HL-60 (cell line): ENCODE measurements around the gene NPAS2.

Experiments used
- DNase-seq, 2 experiments: peaks; one replicate each; pipeline ENCODE4 v3.0.0-alpha.2; 2010 to 2020; ENCODE audit warnings: low read depth in 1 of 2, low spot score in 1 of 2
- H3K27ac ChIP-seq: fragments of 250-450 bp; sonication (Bioruptor Pico); replicated peaks from 2 replicates; pipeline ENCODE4 v1.5.1; 2020; ENCODE audit warnings: mild to moderate bottlenecking, moderate library complexity
- H3K27me3 ChIP-seq: fragments of 250-450 bp; sonication (Bioruptor Pico); 2 replicates; pipeline ENCODE4 v1.5.1; 2021; ENCODE audit warnings: mild to moderate bottlenecking, moderate library complexity; ENCODE audit not compliant: insufficient read depth, poor library complexity, severe bottlenecking
- H3K4me3 ChIP-seq: replicated peaks from 2 replicates; pipeline ENCODE4 v1.5.1; 2011; ENCODE audit warnings: mild to moderate bottlenecking, control low read depth, low read length; ENCODE audit not compliant: insufficient read depth
- GABPA ChIP-seq: IDR thresholded peaks from 2 replicates; pipeline ENCODE4 v1.6.1; 2012; ENCODE audit warnings: low read depth
- POLR2AphosphoS5 ChIP-seq: IDR thresholded peaks from 2 replicates; pipeline ENCODE4 v1.6.1; 2012; ENCODE audit warnings: low read depth
- SPI1 ChIP-seq: IDR thresholded peaks from 2 replicates; pipeline ENCODE4 v1.6.1; 2012; ENCODE audit warnings: low read depth, mild to moderate bottlenecking, borderline replicate concordance
- TF ChIP-seq, protein P1 (sequence below): IDR thresholded peaks from 2 replicates; pipeline ENCODE4 v1.6.1; 2012; ENCODE audit warnings: low read depth; ENCODE audit not compliant: insufficient replicate concordance
- TF ChIP-seq, protein P2 (sequence below): IDR thresholded peaks from one replicate; pipeline ENCODE4 v1.5.1; 2011; ENCODE audit warnings: low read length, control low read depth, inconsistent platforms; ENCODE audit not compliant: insufficient read depth

The NPAS2 gene

DNA sequence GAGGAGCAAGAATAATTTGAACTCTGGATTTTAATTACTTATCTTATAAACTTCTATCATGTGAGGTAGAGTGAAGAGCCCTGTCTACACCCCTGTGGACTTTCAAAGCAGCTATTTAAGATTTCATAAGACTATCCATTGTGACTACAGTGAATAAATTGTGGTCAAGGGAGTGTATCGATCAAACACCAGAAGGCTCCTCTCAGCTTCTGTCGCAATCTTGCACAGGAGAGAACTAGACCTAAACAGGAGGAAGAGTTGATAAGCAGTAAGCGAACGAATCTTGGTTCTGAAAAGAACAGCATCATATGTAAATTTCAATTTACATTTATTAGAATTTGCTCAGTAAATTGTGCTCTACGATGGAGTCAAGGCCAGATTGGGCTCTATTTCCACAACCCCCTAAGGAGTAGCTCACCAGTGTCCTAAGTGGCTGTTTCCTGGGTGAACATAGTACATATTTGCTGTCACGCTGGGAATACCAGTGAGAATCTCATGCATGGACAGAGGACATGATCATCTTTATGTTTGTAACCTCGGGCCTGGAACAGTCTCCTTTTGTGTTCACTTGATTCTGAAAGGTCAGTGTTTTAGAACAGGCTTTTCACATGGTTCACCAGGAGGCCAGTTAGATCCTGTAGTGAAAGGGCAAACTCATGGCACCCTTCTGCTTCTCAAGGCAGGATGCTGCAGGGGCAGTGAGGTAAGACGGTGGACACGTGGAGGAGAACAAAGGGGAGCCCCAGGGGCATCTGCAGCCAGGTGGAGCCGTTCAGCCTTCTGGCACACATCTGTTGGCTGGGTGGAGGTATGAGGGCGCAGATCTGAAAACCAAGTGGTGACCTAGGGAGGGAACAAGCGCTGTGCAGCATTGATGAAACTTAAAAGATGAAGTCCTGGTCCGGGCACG lies 33.3 kb downstream of the NPAS2 start:
- TF ChIP-seq GABPA (no peak), SPI1 (no peak), POLR2AphosphoS5 (no peak)
- TF ChIP-seq, protein P1, sequence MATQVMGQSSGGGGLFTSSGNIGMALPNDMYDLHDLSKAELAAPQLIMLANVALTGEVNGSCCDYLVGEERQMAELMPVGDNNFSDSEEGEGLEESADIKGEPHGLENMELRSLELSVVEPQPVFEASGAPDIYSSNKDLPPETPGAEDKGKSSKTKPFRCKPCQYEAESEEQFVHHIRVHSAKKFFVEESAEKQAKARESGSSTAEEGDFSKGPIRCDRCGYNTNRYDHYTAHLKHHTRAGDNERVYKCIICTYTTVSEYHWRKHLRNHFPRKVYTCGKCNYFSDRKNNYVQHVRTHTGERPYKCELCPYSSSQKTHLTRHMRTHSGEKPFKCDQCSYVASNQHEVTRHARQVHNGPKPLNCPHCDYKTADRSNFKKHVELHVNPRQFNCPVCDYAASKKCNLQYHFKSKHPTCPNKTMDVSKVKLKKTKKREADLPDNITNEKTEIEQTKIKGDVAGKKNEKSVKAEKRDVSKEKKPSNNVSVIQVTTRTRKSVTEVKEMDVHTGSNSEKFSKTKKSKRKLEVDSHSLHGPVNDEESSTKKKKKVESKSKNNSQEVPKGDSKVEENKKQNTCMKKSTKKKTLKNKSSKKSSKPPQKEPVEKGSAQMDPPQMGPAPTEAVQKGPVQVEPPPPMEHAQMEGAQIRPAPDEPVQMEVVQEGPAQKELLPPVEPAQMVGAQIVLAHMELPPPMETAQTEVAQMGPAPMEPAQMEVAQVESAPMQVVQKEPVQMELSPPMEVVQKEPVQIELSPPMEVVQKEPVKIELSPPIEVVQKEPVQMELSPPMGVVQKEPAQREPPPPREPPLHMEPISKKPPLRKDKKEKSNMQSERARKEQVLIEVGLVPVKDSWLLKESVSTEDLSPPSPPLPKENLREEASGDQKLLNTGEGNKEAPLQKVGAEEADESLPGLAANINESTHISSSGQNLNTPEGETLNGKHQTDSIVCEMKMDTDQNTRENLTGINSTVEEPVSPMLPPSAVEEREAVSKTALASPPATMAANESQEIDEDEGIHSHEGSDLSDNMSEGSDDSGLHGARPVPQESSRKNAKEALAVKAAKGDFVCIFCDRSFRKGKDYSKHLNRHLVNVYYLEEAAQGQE: no peak
- TF ChIP-seq, protein P2, sequence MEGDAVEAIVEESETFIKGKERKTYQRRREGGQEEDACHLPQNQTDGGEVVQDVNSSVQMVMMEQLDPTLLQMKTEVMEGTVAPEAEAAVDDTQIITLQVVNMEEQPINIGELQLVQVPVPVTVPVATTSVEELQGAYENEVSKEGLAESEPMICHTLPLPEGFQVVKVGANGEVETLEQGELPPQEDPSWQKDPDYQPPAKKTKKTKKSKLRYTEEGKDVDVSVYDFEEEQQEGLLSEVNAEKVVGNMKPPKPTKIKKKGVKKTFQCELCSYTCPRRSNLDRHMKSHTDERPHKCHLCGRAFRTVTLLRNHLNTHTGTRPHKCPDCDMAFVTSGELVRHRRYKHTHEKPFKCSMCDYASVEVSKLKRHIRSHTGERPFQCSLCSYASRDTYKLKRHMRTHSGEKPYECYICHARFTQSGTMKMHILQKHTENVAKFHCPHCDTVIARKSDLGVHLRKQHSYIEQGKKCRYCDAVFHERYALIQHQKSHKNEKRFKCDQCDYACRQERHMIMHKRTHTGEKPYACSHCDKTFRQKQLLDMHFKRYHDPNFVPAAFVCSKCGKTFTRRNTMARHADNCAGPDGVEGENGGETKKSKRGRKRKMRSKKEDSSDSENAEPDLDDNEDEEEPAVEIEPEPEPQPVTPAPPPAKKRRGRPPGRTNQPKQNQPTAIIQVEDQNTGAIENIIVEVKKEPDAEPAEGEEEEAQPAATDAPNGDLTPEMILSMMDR: no peak
- H3K27ac ChIP-seq: no peak overlapping the region
- no peak overlapping the region for H3K4me3 ChIP-seq
- DNase-seq: peak in 1 of 2 experiments; percentile 23
- no peaks in the 10 kb centered on the region for H3K27me3 ChIP-seq

DNA sequence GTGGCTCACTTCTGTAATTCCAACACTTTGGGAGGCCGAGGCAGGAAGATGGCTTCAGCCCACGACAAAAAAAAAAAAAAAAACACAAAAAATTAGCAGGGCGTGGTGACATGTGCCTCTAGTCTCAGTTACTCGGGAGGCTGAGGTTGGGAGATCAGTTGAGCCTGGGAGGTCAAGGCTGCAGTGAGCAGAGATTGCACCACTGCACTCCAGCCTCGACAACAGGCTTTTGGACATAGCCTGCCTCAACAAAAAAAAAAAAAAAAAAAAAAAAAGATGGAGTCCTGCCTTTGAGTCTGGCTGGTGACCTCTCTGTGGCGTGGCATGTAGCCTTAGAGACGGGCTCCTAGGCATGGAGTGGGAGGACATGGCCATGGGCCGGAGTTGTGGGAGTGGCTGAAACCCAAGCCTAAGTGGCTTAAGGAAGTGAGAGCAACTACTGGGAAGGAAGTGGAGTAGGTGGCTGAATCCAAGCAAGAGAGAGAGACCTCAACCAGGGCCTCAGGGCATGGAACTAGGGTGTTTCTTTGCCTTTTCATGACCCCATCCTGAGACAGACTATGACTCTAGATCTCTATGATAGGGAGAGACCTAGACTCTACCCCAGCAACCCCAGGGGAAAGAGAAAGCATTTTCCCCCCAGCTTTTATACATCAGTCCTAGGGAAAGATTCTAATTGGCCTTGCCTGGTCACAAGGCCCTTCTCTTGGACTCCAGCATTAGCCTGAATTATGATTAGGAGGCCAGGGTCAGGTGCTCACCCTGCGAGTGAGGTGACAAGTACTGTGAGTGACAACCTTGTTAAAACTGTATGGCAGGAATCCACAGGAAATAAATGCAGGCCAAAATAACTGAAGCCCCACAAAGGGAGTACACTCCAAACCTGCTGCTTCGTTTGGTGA lies 34.2 kb downstream of the NPAS2 start:
- H3K4me3 ChIP-seq: no peak overlapping the region
- no peak for TF ChIP-seq GABPA
- no peak for TF ChIP-seq SPI1
- TF ChIP-seq, protein P1: no peak
- TF ChIP-seq, protein P2: no peak
- no peak for TF ChIP-seq POLR2AphosphoS5
- H3K27me3 ChIP-seq: no peaks in the 10 kb centered on the region
- peak in 1 of 2 experiments; percentile 10 for DNase-seq
- H3K27ac ChIP-seq: no peak overlapping the region

DNA sequence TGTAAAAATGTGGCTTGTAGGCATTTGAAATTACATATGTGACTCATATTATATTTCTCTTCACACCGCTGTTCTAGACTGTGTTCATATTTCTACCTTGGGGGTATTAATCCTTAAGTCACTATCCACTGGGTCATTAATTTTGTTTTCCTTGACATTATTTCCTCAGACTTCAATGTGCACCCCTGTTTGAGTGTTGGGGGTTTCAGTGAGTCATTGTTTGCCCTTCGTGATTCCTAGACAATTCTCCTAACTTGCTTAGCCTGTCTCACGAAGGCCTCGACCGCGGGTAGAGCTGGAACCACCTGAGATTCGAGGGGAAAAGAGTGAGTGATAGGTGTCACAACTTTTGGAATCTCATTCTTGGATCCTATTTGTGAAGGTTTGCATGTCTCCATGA lies 35.1 kb downstream of the NPAS2 start:
- Histone ChIP-seq H3K27ac (no peak overlapping the region), H3K27me3 (no peaks in the 10 kb centered on the region), H3K4me3 (no peak overlapping the region)
- TF ChIP-seq, protein P2: no peak
- no peak for TF ChIP-seq GABPA
- TF ChIP-seq, protein P1: no peak
- no peak for TF ChIP-seq SPI1
- no peak for TF ChIP-seq POLR2AphosphoS5
- no peak for DNase-seq
